Upper lobe of right lung (tissue), 1 donor: Measurements from ENCODE around the gene GPC5. TPM values are rescaled to one million over a fixed set of nuclear protein-coding genes. Genes with fewer than 3 reads are reported as not detected.
"Not testable (repeated sequence)": the region's sequence is repeated elsewhere in the genome, so short reads cannot be mapped to it uniquely, and the experiment has no call there.

Experiments
- ATAC-seq: fragments of 200-7000 bp; cut with Tn5 transposase; one replicate; pipeline ENCODE4 v1.9.1; 2020; ENCODE audit warnings: mild to moderate bottlenecking, moderate library complexity
- DNase-seq: peaks from one replicate; pipeline ENCODE4 v3.0.0-alpha.2; 2020
- H3K27ac ChIP-seq: fragments of 200-600 bp; one replicate; pipeline ENCODE4 v1.8.0; 2022
- H3K27me3 ChIP-seq: fragments of 200-600 bp; one replicate; pipeline ENCODE4 v1.8.0; 2022; ENCODE audit warnings: mild to moderate bottlenecking
- H3K36me3 ChIP-seq: fragments of 200-600 bp; one replicate; pipeline ENCODE4 v1.8.0; 2022
- H3K4me1 ChIP-seq: fragments of 200-600 bp; one replicate; pipeline ENCODE4 v1.8.0; 2022
- H3K4me3 ChIP-seq: fragments of 200-600 bp; one replicate; pipeline ENCODE4 v1.8.0; 2022; ENCODE audit warnings: mild to moderate bottlenecking
- H3K9me3 ChIP-seq: fragments of 200-600 bp; one replicate; pipeline ENCODE4 v1.8.0; 2022
- intact Hi-C: fragments of 100-400 bp; cut with DNase I; formaldehyde crosslinking; loops from one replicate; pipeline ENCODE4 v1.11.0; 2022
- total RNA-seq: library from RNA; stranded (reverse); fragmentation: NEBNext Ultra II Directional; extraction: Animal tissue kit (Norgen Biotek cat#: 25700); gene quantifications from one replicate; pipeline ENCODE4 v1.2.1, GENCODE V29; 2021
- TF ChIP-seq, protein P1 (sequence below): fragments of 200-600 bp; IDR thresholded peaks from one replicate; pipeline ENCODE4 v1.8.0; 2022; ENCODE audit warnings: antibody characterized with exemption
- donor health status: DM: no; HTN: yes; CAD: no; lungs with severe emphysema.

The GPC5 gene
- total RNA-seq, 1 donor from 2014 or later: 8.1 TPM

DNA sequence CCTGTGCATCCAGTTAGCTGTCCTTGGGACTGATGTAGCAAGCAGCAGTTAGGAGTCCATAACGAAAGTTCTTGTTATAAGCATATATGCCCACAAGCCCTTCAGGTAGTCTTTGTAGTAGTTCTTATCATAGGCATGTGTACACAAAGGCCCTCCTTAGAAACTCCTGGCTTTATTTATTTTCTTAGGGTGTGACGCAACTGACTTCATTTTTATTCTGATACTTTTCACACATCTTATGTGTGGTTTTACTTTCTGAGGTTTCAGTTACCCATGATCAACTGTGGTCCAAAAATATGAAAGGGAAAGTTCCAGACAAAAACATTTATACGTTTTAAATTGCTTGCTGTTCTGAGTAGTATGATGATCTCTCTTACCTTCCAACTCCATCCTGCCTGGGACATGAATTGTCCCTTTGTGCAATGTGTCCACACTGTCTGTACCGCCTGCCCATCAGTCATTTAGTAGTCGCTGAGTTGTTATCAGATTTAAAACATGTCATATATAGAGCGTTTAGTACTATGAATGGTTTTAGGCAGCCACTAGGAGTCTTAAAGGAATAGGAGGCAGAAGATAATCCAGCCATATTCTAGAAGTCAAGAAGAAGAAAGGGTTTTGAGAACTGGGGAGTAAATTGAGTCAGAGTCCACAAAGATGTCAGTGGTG, 19.4 kb downstream of the GPC5 start:
- TF ChIP-seq, protein P1, sequence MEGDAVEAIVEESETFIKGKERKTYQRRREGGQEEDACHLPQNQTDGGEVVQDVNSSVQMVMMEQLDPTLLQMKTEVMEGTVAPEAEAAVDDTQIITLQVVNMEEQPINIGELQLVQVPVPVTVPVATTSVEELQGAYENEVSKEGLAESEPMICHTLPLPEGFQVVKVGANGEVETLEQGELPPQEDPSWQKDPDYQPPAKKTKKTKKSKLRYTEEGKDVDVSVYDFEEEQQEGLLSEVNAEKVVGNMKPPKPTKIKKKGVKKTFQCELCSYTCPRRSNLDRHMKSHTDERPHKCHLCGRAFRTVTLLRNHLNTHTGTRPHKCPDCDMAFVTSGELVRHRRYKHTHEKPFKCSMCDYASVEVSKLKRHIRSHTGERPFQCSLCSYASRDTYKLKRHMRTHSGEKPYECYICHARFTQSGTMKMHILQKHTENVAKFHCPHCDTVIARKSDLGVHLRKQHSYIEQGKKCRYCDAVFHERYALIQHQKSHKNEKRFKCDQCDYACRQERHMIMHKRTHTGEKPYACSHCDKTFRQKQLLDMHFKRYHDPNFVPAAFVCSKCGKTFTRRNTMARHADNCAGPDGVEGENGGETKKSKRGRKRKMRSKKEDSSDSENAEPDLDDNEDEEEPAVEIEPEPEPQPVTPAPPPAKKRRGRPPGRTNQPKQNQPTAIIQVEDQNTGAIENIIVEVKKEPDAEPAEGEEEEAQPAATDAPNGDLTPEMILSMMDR: no peak
- H3K9me3 ChIP-seq: no peaks in the 10 kb centered on the region
- H3K27ac ChIP-seq: no peak overlapping the region
- no peak for DNase-seq
- intact Hi-C loops: no loop called here
- H3K4me3 ChIP-seq: no peak overlapping the region
- H3K27me3 ChIP-seq: no peaks in the 10 kb centered on the region
- H3K4me1 ChIP-seq: no peaks in the 10 kb centered on the region
- ATAC-seq: peak; percentile 95
- H3K36me3 ChIP-seq: no peaks in the 10 kb centered on the region

DNA sequence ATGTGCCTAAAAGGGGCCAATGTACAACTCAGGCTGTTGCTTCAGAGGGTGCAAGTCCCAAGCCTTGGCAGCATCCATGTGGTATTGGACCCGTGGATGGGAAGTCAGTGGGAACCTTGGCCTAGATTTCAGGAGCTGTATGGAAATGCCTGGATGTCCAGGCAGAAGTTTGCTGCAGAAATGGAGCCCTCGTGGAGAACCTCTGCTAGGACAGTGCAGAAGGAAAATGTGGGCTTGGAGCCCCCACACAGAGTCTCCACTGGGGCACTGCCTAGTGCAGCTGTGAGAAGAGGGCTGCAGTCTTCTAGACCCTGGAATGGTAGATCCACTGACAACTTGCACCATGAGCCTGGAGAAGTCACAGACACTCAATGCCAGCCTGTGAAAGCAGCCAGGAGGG, 28.5 kb downstream of the GPC5 start:
- no peaks in the 10 kb centered on the region for H3K36me3 ChIP-seq
- no peaks in the 10 kb centered on the region for H3K27me3 ChIP-seq
- no peak for DNase-seq
- no peak for ATAC-seq
- intact Hi-C loops: no loop called here
- H3K4me3 ChIP-seq: no peak overlapping the region
- no peak overlapping the region for H3K27ac ChIP-seq
- no peaks in the 10 kb centered on the region for H3K4me1 ChIP-seq
- peaks cover 20% of the 10 kb centered on the region for H3K9me3 ChIP-seq
- TF ChIP-seq, protein P1: no peak

DNA sequence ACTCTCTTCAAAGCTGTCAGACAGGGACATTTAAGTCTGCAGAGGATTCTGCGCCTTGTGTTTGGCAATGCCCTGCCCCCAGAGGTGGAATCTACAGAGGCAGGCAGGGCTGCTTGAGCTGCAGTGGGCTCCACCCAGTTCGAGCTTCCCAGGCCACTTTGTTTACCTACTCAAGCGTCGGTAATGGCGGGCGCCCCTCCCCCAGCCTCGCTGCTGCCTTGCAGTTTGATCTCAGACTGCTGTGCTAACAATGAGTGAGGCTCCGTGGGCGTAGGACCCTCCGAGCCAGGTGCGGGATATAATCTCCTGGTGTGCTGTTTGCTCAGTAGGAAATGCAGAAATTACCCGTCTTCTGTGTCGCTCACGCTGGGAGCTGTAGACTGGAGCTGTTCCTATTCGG, 40.3 kb downstream of the GPC5 start:
- DNase-seq, ATAC-seq, H3K27me3 ChIP-seq, H3K4me3 ChIP-seq, H3K9me3 ChIP-seq, H3K4me1 ChIP-seq, H3K36me3 ChIP-seq, intact Hi-C loops, H3K27ac ChIP-seq: not testable (repeated sequence)

DNA sequence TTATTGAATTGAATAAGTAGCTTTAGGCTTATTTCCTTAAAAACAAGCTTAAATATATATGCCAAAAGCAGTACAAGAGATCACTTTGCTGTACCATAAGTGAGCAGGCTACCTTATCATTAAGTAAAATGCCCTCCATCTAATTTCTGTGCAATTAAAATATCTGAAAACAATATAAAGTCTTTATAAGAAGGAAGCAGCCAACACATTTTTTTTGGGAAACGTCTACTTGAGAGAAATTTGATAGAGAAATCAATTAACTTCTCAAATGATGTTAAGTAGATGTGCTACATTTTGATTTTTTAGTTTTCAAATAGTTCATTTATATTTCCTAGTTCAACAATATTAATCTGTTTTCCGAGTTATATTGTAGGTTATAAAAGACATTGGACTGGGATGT, 52.5 kb downstream of the GPC5 start:
- ATAC-seq: no peak
- TF ChIP-seq, protein P1: no peak
- no peaks in the 10 kb centered on the region for H3K27me3 ChIP-seq
- no peaks in the 10 kb centered on the region for H3K9me3 ChIP-seq
- intact Hi-C loops: no loop called here
- H3K27ac ChIP-seq: no peak overlapping the region
- H3K36me3 ChIP-seq: no peaks in the 10 kb centered on the region
- no peaks in the 10 kb centered on the region for H3K4me1 ChIP-seq
- H3K4me3 ChIP-seq: no peak overlapping the region
- no peak for DNase-seq

DNA sequence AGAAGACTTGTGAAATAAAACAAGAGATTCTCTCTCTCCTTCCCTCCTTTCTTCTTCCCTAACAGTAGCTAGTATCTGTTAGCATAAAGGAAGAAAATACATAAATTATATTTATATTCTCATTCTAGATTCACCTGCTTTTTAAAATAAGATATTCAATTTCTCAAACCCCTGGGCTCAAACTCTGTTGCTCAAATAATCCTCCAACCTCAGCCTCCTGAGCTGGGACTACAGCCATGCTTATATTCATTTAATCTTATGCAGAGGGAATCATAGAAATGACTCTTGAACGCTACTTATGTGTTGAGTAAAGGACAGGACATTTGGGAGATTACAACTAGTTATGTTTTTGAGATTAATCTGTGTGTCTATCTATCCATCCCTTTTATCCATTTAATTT, 56.2 kb downstream of the GPC5 start:
- intact Hi-C loops: no loop called here
- no peak overlapping the region for H3K4me3 ChIP-seq
- no peaks in the 10 kb centered on the region for H3K36me3 ChIP-seq
- H3K27me3 ChIP-seq: no peaks in the 10 kb centered on the region
- DNase-seq (no peak), ATAC-seq (no peak)
- H3K9me3 ChIP-seq: no peaks in the 10 kb centered on the region
- H3K27ac ChIP-seq: no peak overlapping the region
- H3K4me1 ChIP-seq: no peaks in the 10 kb centered on the region
- TF ChIP-seq, protein P1: no peak

DNA sequence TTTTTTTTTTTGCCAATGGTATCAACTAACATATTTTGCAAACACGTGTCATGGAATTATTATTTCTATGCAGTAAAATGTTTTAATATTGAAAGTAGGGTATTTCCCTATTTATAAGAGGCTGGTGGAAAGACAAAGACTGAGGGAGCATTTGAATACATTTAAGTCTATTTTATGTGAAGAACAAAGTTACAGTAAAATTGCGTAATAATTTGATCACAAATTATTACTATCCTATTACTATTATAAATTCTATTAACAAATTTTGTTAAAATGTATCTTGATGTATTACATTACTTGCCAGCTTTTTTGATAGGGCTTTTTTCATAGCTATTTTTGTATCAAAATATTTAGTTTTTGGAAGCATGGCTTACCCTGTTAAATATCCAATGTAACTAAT, 58.4 kb downstream of the GPC5 start:
- H3K27ac ChIP-seq: no peak overlapping the region
- H3K27me3 ChIP-seq: no peaks in the 10 kb centered on the region
- intact Hi-C loops: no loop called here
- no peaks in the 10 kb centered on the region for H3K4me1 ChIP-seq
- TF ChIP-seq, protein P1: no peak
- ATAC-seq: no peak
- no peaks in the 10 kb centered on the region for H3K36me3 ChIP-seq
- no peak overlapping the region for H3K4me3 ChIP-seq
- no peaks in the 10 kb centered on the region for H3K9me3 ChIP-seq
- no peak for DNase-seq
